Mesothelial cell of epicardium (in vitro differentiated cells): ENCODE results near the gene KLHL29. TPM values are rescaled to one million over a fixed set of nuclear protein-coding genes. Genes with fewer than 3 reads are reported as not detected.

ENCODE experiments used
- DNase-seq, 2 experiments: peaks; one replicate each; pipeline ENCODE4 v3.0.0; 2021; ENCODE audit warnings: low spot score in 2 of 2; ENCODE audit not compliant: unreplicated experiment in 2 of 2
- H3K27ac Mint-ChIP-seq: 2 replicates; pipeline ENCODE4 v1.8.0; 2021; ENCODE audit warnings: mixed read lengths
- H3K27me3 Mint-ChIP-seq: 2 replicates; pipeline ENCODE4 v1.8.0; 2021; ENCODE audit warnings: low read depth, mixed read lengths
- H3K36me3 Mint-ChIP-seq: 2 replicates; pipeline ENCODE4 v1.8.0; 2021; ENCODE audit warnings: mixed read lengths
- H3K4me1 Mint-ChIP-seq: 2 replicates; pipeline ENCODE4 v1.8.0; 2021; ENCODE audit warnings: mixed read lengths
- H3K4me3 Mint-ChIP-seq: 2 replicates; pipeline ENCODE4 v1.8.0; 2021; ENCODE audit warnings: mild to moderate bottlenecking, moderate library complexity, mixed read lengths
- H3K9me3 Mint-ChIP-seq: 2 replicates; pipeline ENCODE4 v1.8.0; 2021; ENCODE audit warnings: mixed read lengths
- CTCF ChIP-seq: fragments of 200-600 bp; sonication (generic); IDR thresholded peaks from one replicate; pipeline ENCODE4 v1.5.0; 2021; ENCODE audit warnings: antibody characterized with exemption; ENCODE audit not compliant: unreplicated experiment
- total RNA-seq: library from RNA; stranded (reverse); gene quantifications from 3 replicates; pipeline ENCODE4 v1.2.1, GENCODE V29; 2021

The KLHL29 gene
- total RNA-seq, 1 donor from 2014 or later: 28.3 TPM

GRCh38 chr2:23599667-23600066 lies 214.7 kb downstream of the KLHL29 start:
- DNase-seq: no peak
- no peak overlapping the region for H3K27ac Mint-ChIP-seq
- H3K36me3 Mint-ChIP-seq: no peaks in the 10 kb centered on the region
- H3K4me1 Mint-ChIP-seq: peaks cover 11% of the 10 kb centered on the region
- no peaks in the 10 kb centered on the region for H3K9me3 Mint-ChIP-seq
- H3K4me3 Mint-ChIP-seq: no peak overlapping the region
- H3K27me3 Mint-ChIP-seq: no peaks in the 10 kb centered on the region
- no peak for TF ChIP-seq CTCF

- Mint-ChIP-seq H3K36me3 (no peaks in the 10 kb centered on the region), H3K4me3 (no peak overlapping the region), H3K9me3 (no peaks in the 10 kb centered on the region), H3K27ac (no peak overlapping the region), H3K4me1 (peaks cover 6% of the 10 kb centered on the region), H3K27me3 (no peaks in the 10 kb centered on the region)
- no peak for DNase-seq
- no peak for TF ChIP-seq CTCF
These were observed 215.4 kb downstream of the KLHL29 start for GRCh38 chr2:23600346-23600745.

GRCh38 chr2:23601301-23601965 lies 216.5 kb downstream of the KLHL29 start:
- TF ChIP-seq CTCF: no peak
- DNase-seq: no peak
- Mint-ChIP-seq H3K9me3 (peaks cover 2% of the 10 kb centered on the region), H3K4me1 (no peaks in the 10 kb centered on the region), H3K4me3 (no peak overlapping the region), H3K27ac (no peak overlapping the region), H3K27me3 (no peaks in the 10 kb centered on the region), H3K36me3 (no peaks in the 10 kb centered on the region)

GRCh38 chr2:23602116-23602515 lies 217.1 kb downstream of the KLHL29 start:
- Mint-ChIP-seq H3K27ac (no peak overlapping the region), H3K36me3 (no peaks in the 10 kb centered on the region), H3K4me3 (no peak overlapping the region), H3K4me1 (no peaks in the 10 kb centered on the region), H3K9me3 (peaks cover 3% of the 10 kb centered on the region), H3K27me3 (no peaks in the 10 kb centered on the region)
- TF ChIP-seq CTCF: no peak
- DNase-seq: no peak

- DNase-seq: no peak
- peaks cover 3% of the 10 kb centered on the region for H3K9me3 Mint-ChIP-seq
These were observed 218.2 kb downstream of the KLHL29 start for GRCh38 chr2:23603156-23603555.

More at GRCh38 chr2:23603156-23603555, 218.2 kb downstream of the KLHL29 start:
- Mint-ChIP-seq H3K27ac (no peak overlapping the region), H3K4me3 (no peak overlapping the region), H3K27me3 (no peaks in the 10 kb centered on the region), H3K4me1 (peaks cover 1% of the 10 kb centered on the region), H3K36me3 (no peaks in the 10 kb centered on the region)
- no peak for TF ChIP-seq CTCF
